ENCODE data around the gene C11orf65.

DNA sequence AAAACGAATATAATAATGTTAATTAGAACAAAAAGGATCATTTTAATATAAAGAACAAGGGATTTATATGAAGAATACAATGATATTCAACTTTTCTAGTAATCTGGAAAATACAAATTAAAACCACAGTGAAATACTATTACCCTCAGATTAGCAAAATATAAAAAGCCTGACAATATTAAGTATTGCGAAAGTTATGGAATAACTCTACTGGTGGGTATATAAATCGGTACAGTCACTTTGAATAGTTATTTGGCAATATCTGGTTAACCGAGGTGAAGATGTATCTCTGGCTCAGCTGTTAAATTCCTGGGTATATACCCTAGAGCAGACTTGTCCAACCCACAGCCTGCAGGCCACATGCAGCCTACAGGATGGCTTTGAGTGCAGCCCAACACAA is 125.7 kb downstream of the C11orf65 start:
- TF ChIP-seq, protein P1, sequence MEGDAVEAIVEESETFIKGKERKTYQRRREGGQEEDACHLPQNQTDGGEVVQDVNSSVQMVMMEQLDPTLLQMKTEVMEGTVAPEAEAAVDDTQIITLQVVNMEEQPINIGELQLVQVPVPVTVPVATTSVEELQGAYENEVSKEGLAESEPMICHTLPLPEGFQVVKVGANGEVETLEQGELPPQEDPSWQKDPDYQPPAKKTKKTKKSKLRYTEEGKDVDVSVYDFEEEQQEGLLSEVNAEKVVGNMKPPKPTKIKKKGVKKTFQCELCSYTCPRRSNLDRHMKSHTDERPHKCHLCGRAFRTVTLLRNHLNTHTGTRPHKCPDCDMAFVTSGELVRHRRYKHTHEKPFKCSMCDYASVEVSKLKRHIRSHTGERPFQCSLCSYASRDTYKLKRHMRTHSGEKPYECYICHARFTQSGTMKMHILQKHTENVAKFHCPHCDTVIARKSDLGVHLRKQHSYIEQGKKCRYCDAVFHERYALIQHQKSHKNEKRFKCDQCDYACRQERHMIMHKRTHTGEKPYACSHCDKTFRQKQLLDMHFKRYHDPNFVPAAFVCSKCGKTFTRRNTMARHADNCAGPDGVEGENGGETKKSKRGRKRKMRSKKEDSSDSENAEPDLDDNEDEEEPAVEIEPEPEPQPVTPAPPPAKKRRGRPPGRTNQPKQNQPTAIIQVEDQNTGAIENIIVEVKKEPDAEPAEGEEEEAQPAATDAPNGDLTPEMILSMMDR (conservative IDR thresholded peaks at IDR 0.05; ENCODE audit: low read depth, low read length) = no peak
- TF ChIP-seq EZH2 (IDR thresholded peaks at IDR 0.05; ENCODE audit: borderline replicate concordance, low read depth, low read length, poor library complexity, severe bottlenecking) = no peak

Measured in A673 (cell line).